Ishikawa (cell line): ENCODE results near the gene MAP3K19.

ENCODE experiments used
- CEBPB ChIP-seq: IDR thresholded peaks from 2 replicates; pipeline ENCODE4 v1.6.1; 2012
- CREB1 ChIP-seq: IDR thresholded peaks from 2 replicates; pipeline ENCODE4 v1.6.1; 2012; ENCODE audit warnings: low read depth
- EGR1 ChIP-seq: IDR thresholded peaks from 2 replicates; pipeline ENCODE4 v1.6.1; 2012
- EP300 ChIP-seq: IDR thresholded peaks from 2 replicates; pipeline ENCODE4 v1.6.1; 2012; ENCODE audit warnings: borderline replicate concordance
- FOXM1 ChIP-seq: IDR thresholded peaks from 2 replicates; pipeline ENCODE4 v1.6.1; 2012; ENCODE audit warnings: low read depth, borderline replicate concordance
- NFIC ChIP-seq: IDR thresholded peaks from 2 replicates; pipeline ENCODE4 v1.6.1; 2012
- RAD21 ChIP-seq: IDR thresholded peaks from 2 replicates; pipeline ENCODE4 v1.6.1; 2012; ENCODE audit warnings: low read depth
- TAF1 ChIP-seq: IDR thresholded peaks from 2 replicates; pipeline ENCODE4 v1.6.1; 2012; ENCODE audit warnings: low read depth, mild to moderate bottlenecking
- TCF12 ChIP-seq: IDR thresholded peaks from 2 replicates; pipeline ENCODE4 v1.6.1; 2012; ENCODE audit warnings: low read depth
- TEAD4 ChIP-seq: IDR thresholded peaks from 2 replicates; pipeline ENCODE4 v1.6.1; 2012
- YY1 ChIP-seq: IDR thresholded peaks from 2 replicates; pipeline ENCODE4 v1.6.1; 2012; ENCODE audit warnings: low read depth
- ZBTB7A ChIP-seq: IDR thresholded peaks from 2 replicates; pipeline ENCODE4 v1.6.1; 2012; ENCODE audit warnings: low read depth
- TF ChIP-seq, protein P1 (sequence below): IDR thresholded peaks from 2 replicates; pipeline ENCODE4 v1.6.1; 2012
- TF ChIP-seq, protein P2 (sequence below): IDR thresholded peaks from 2 replicates; pipeline ENCODE4 v1.6.1; 2012; ENCODE audit warnings: low read depth, mild to moderate bottlenecking
- TF ChIP-seq, protein P3 (sequence below): IDR thresholded peaks from 2 replicates; pipeline ENCODE4 v1.6.1; 2012

The MAP3K19 gene

DNA sequence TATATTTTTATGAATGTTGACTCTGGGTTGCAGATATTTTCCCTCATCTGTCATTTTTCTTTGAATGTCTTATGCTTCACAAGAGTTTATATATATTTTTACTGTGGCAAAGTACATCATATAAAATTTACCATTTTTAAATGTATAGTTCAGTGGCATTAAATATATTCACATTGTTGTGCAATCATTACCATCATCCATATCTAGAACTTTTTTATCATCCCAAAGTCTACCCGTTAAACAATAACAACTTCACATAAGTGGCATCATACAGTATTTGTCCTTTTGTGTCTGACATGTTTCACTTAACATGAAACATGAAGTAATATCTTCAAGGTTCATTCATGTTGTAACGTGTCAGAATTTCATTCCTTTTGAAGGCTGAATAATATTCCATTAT, 29.3 kb upstream of the MAP3K19 start:
- TF ChIP-seq RAD21 (no peak), EGR1 (no peak), TEAD4 (no peak), FOXM1 (no peak), YY1 (no peak)
- TF ChIP-seq, protein P1, sequence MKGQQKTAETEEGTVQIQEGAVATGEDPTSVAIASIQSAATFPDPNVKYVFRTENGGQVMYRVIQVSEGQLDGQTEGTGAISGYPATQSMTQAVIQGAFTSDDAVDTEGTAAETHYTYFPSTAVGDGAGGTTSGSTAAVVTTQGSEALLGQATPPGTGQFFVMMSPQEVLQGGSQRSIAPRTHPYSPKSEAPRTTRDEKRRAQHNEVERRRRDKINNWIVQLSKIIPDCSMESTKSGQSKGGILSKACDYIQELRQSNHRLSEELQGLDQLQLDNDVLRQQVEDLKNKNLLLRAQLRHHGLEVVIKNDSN = no peak

DNA sequence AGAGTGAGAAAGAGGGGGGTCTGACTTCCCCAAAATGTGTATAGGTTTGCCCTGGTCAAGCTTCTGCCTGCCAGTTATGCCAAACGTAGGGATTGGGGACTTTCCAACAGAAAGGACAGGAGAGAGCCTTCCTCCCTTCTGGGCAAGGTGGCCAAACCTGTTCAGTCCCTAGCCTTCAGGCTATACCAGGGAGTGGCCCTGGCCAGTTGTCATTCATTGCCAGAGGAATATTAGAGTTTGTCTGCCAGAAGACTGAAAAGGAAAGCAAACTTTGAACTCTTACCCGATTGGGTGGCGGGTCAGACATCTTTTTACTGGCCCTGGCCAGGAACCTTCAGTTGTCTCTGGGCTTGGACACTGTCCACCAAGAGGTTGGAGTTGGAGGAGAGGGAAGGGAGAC, 27.0 kb upstream of the MAP3K19 start:
- TF ChIP-seq YY1 (no peak), FOXM1 (no peak), CEBPB (no peak)

DNA sequence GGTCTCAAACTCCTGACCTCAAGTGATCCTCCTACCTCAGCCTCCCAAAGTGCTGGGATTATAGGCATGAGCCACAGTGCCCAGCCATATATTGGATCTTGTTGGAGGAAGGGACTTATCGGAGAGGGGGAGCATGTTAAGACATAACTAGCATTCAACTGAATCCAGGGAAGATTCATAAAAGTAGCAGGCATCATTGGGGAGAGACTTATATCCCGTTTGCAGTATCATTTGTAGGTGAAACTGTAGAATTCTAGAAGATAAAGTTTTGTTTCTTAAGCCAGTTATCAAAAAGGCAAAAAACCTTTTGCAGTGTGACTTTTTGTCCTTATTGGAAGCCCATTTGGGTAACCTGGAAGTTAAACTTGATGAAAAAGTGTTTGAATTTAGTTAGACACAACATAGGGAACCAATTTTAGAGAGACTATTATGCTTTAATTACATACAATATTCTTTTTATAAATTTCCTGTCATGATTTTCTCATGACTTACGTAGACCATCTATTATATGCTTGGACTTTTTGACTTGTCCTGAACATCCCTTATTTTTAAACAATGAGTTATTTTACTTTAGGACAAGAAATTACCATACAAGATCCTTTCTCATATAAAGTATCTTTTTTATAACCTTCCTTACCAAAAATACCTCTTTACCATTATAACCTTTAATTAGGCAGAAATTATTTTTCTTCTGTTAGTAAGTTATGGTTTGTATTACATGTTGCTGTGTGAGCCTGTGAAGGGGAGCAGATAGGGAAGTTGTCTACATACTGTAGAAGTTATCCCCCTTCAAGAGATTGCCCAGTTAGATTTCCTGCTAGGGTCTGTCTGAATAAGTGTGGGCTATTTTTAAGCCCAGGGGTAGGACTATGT, 25.1 kb upstream of the MAP3K19 start:
- TF ChIP-seq, protein P2, sequence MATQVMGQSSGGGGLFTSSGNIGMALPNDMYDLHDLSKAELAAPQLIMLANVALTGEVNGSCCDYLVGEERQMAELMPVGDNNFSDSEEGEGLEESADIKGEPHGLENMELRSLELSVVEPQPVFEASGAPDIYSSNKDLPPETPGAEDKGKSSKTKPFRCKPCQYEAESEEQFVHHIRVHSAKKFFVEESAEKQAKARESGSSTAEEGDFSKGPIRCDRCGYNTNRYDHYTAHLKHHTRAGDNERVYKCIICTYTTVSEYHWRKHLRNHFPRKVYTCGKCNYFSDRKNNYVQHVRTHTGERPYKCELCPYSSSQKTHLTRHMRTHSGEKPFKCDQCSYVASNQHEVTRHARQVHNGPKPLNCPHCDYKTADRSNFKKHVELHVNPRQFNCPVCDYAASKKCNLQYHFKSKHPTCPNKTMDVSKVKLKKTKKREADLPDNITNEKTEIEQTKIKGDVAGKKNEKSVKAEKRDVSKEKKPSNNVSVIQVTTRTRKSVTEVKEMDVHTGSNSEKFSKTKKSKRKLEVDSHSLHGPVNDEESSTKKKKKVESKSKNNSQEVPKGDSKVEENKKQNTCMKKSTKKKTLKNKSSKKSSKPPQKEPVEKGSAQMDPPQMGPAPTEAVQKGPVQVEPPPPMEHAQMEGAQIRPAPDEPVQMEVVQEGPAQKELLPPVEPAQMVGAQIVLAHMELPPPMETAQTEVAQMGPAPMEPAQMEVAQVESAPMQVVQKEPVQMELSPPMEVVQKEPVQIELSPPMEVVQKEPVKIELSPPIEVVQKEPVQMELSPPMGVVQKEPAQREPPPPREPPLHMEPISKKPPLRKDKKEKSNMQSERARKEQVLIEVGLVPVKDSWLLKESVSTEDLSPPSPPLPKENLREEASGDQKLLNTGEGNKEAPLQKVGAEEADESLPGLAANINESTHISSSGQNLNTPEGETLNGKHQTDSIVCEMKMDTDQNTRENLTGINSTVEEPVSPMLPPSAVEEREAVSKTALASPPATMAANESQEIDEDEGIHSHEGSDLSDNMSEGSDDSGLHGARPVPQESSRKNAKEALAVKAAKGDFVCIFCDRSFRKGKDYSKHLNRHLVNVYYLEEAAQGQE = no peak
- no peak for TF ChIP-seq NFIC
- TF ChIP-seq, protein P1 = no peak

DNA sequence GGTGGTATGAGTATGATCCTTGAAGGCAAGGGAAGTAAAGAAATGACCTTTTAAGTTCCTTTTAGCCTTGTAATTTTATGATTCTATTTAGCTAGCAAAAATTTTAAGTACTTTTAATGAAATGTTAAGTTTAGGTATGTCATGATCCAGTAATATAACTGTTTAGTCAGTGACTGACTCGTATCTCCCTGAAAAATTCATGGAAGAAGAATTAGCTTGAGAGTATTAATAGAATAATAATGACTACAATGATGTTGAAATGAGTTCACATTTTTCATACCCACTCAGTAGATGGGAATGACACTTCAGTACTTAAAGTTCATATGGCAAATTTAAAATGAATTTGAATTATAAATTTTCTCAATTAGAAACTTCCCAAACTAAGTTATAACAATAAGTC, 19.5 kb upstream of the MAP3K19 start:
- no peak for TF ChIP-seq EGR1
- TF ChIP-seq TEAD4 = no peak
- TF ChIP-seq TCF12 = no peak
- TF ChIP-seq RAD21 = no peak
- TF ChIP-seq, protein P3, sequence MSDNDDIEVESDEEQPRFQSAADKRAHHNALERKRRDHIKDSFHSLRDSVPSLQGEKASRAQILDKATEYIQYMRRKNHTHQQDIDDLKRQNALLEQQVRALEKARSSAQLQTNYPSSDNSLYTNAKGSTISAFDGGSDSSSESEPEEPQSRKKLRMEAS = no peak
- no peak for TF ChIP-seq TAF1
- no peak for TF ChIP-seq EP300
- TF ChIP-seq CREB1 = no peak
- no peak for TF ChIP-seq NFIC
- no peak for TF ChIP-seq FOXM1
- TF ChIP-seq, protein P2 = no peak
- no peak for TF ChIP-seq YY1
- no peak for TF ChIP-seq CEBPB
- TF ChIP-seq ZBTB7A = no peak
- TF ChIP-seq, protein P1 = no peak

DNA sequence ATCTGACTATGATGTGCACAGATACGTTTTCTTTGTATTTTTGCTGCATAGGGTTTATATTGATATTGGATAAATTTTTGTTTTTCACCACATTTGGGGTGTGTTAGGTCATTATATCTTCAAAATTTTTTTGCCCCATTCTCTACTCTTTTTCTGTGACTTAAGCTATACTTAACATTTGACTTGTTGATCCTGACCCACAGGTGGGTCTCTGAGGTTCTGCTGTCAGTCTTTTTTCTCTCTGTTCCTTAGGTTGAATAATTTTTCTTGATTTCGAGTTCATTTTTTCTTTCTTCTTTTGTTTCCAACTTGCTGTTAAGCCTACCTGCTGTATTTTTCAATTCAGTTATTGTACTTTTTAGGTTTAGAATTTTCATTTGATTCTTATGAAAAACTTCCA, 16.9 kb upstream of the MAP3K19 start:
- no peak for TF ChIP-seq YY1

DNA sequence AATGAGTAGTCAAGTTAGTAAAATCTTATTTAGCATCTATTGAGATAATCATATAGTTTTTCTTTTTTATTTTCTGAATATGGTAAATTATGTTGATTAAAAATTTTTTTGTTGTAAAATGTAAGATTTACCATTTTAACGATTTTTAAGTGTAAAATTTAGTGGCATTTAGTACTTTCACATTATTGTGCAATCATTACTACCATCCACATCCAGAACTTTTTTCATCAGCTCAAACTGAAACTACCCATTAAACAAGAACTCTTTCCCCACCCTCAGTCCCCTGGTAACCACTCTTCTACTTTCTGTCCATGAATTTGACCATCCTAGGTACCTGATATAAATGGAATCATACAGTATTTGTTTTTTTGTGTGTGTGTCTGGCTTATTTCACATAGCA, 16.0 kb upstream of the MAP3K19 start:
- TF ChIP-seq TEAD4 (no peak), CEBPB (peak; percentile 55; the same call in 1 of the 2 replicates)

DNA sequence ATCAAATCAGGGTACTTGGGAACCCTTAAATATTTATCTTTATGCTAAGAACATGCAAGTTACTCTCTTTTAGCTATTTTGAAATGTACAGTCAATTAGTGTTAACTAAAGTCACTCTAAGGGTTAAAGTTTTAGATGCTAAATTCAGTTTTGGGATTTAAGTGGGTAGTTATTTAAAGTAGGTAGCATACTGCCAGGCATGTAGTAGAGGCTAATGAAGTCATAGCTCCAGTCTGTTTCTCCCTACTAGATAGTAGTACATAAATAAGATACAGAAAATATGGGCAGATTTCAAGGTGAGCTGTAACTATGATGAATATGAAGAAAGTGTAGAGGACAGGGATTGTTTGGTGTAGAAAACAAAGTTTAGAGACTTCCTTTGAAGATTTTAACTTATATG, 12.3 kb upstream of the MAP3K19 start:
- TF ChIP-seq FOXM1 (no peak), EP300 (no peak), TEAD4 (no peak), CREB1 (no peak), NFIC (no peak), YY1 (no peak), ZBTB7A (no peak), RAD21 (no peak)
- TF ChIP-seq, protein P1 = no peak
- TF ChIP-seq, protein P2 = no peak
- TF ChIP-seq, protein P3 = no peak
